ENCODE results near the gene GLTP. TPM values are rescaled to one million over a fixed set of nuclear protein-coding genes. Genes with fewer than 3 reads are reported as not detected.

The GLTP gene
- total and polyA plus RNA-seq, 4 donors = 31.2 to 49.2 (median 40.8) TPM

DNA sequence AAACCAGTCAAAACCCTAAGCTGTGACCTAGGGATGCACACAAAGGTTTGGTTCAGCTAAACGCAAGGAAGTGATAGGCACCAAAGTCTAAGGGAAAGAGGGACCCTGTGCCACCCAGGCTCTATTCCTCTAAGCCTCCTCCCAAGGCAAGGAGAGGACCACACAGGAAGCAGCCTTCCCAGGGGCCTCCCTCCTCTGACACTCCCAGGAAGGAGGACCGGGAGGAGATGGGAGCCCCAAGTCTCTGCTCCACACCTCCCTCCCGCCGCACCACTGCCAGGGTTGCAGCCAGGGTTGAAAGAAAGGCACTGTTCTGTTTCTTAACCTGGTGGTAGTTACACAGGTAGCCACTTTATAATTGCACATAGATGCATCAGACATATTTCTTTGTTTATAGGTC lies 41.6 kb upstream of the GLTP start:
- peaks cover 3 to 29% (median 15%) of the 10 kb centered on the region in 4 donors for H3K36me3 ChIP-seq (ENCODE audit: control insufficient read depth in 4 of 4, insufficient read depth in 4 of 4, low read length in 4 of 4)
- no peaks in the 10 kb centered on the region for H3K9me3 ChIP-seq (ENCODE audit: control insufficient read depth in 4 of 4, insufficient read depth in 3 of 4, low read length in 3 of 4)
- ATAC-seq (ENCODE audit: insufficient read depth, low FRiP score) = no peak
- peaks cover 0 to 4% (median 0%) of the 10 kb centered on the region in 5 donors for H3K4me1 ChIP-seq (ENCODE audit: control insufficient read depth in 5 of 5, insufficient read depth in 5 of 5, low read length in 5 of 5)
- H3K9ac ChIP-seq (ENCODE audit: insufficient read depth in 1 of 2, low read length in 2 of 2) = no peak overlapping the region
- no peak overlapping the region for H3K4me3 ChIP-seq
- DNase-seq = no peak
- WGBS, 2 donors = 81 to 96% methylated on average over 4 of the region's 4 CpGs
- no peaks in the 10 kb centered on the region for H3K27me3 ChIP-seq (ENCODE audit: control insufficient read depth in 3 of 3, insufficient read depth in 3 of 3, low read length in 2 of 3)
- H3K27ac ChIP-seq (ENCODE audit: low read depth in 1 of 2, low read length in 1 of 2) = no peak overlapping the region
- TF ChIP-seq, protein P1, sequence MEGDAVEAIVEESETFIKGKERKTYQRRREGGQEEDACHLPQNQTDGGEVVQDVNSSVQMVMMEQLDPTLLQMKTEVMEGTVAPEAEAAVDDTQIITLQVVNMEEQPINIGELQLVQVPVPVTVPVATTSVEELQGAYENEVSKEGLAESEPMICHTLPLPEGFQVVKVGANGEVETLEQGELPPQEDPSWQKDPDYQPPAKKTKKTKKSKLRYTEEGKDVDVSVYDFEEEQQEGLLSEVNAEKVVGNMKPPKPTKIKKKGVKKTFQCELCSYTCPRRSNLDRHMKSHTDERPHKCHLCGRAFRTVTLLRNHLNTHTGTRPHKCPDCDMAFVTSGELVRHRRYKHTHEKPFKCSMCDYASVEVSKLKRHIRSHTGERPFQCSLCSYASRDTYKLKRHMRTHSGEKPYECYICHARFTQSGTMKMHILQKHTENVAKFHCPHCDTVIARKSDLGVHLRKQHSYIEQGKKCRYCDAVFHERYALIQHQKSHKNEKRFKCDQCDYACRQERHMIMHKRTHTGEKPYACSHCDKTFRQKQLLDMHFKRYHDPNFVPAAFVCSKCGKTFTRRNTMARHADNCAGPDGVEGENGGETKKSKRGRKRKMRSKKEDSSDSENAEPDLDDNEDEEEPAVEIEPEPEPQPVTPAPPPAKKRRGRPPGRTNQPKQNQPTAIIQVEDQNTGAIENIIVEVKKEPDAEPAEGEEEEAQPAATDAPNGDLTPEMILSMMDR (IDR thresholded peaks at IDR 0.05; ENCODE audit: control extremely low read depth, extremely low read depth) = no peak

DNA sequence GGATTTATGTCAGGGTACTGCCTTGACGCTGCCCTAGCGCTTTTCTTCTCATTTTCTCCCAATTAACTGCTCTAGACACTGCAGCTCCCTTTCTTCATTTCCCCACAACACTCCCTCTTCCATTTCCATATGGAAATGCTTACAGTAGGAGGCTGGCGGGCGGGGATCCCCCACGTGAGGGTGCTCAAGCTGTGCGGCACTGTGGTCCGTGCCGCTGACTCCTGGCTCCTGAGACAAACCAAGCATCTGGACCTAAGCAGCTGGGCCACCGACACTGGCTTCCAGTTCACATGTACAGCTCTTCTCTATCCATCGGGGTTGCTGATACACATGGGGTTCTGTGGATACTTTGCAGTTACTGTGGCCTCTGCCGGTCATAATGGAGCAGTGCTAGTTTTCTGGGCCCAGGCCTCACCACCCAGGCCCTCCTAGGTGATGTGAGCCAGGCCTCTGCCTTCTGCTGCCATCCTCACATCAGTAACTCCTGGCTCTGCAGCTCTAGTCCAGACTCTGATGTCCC lies 40.0 kb upstream of the GLTP start:
- Histone ChIP-seq H3K27ac (ENCODE audit: low read depth in 1 of 2, low read length in 1 of 2) (no peak overlapping the region), H3K4me3 (no peak overlapping the region), H3K36me3 (ENCODE audit: control insufficient read depth in 4 of 4, insufficient read depth in 4 of 4, low read length in 4 of 4) (peaks cover 12 to 37% (median 25%) of the 10 kb centered on the region in 4 donors), H3K9ac (ENCODE audit: insufficient read depth in 1 of 2, low read length in 2 of 2) (no peak overlapping the region), H3K27me3 (ENCODE audit: control insufficient read depth in 3 of 3, insufficient read depth in 3 of 3, low read length in 2 of 3) (no peaks in the 10 kb centered on the region), H3K9me3 (ENCODE audit: control insufficient read depth in 4 of 4, insufficient read depth in 3 of 4, low read length in 3 of 4) (no peaks in the 10 kb centered on the region), H3K4me1 (ENCODE audit: control insufficient read depth in 5 of 5, insufficient read depth in 5 of 5, low read length in 5 of 5) (peaks cover 0 to under 1% (median 0%) of the 10 kb centered on the region in 5 donors)
- TF ChIP-seq, protein P1 (IDR thresholded peaks at IDR 0.05; ENCODE audit: control extremely low read depth, extremely low read depth) = no peak
- 95 to 97% methylated on average over 11 of the region's 11 CpGs for WGBS, 2 donors
- no peak for ATAC-seq (ENCODE audit: insufficient read depth, low FRiP score)
- no peak for DNase-seq

DNA sequence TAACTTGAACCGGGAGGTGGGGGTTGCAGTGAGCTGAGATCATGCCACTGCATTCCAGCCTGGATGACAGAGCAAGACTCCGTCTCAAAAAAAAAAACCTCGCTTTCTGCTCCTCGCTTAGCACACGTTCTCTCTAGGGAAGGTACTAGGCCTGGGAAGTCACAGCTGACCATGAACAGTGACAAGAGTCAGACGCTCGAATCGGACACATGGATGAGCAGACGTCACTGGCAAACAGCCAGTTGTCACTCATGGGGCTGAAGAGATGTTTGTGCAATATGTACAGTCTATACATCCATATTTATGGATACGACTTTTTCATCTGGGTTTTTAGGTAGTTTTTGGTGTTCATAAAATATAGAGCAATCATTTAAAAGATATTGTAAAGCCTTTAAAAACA lies 39.1 kb upstream of the GLTP start:
- H3K9me3 ChIP-seq (ENCODE audit: control insufficient read depth in 4 of 4, insufficient read depth in 3 of 4, low read length in 3 of 4) = no peaks in the 10 kb centered on the region
- ATAC-seq (ENCODE audit: insufficient read depth, low FRiP score) (no peak), DNase-seq (no peak)
- TF ChIP-seq, protein P1 (IDR thresholded peaks at IDR 0.05; ENCODE audit: control extremely low read depth, extremely low read depth) = no peak
- no peak overlapping the region for H3K4me3 ChIP-seq
- H3K9ac ChIP-seq (ENCODE audit: insufficient read depth in 1 of 2, low read length in 2 of 2) = no peak overlapping the region
- H3K4me1 ChIP-seq (ENCODE audit: control insufficient read depth in 5 of 5, insufficient read depth in 5 of 5, low read length in 5 of 5) = no peaks in the 10 kb centered on the region
- 86 to 94% methylated on average over 10 of the region's 10 CpGs for WGBS, 2 donors
- no peak overlapping the region for H3K27ac ChIP-seq (ENCODE audit: low read depth in 1 of 2, low read length in 1 of 2)
- H3K36me3 ChIP-seq (ENCODE audit: control insufficient read depth in 4 of 4, insufficient read depth in 4 of 4, low read length in 4 of 4) = peaks cover 19 to 39% (median 28%) of the 10 kb centered on the region in 4 donors
- no peaks in the 10 kb centered on the region for H3K27me3 ChIP-seq (ENCODE audit: control insufficient read depth in 3 of 3, insufficient read depth in 3 of 3, low read length in 2 of 3)

DNA sequence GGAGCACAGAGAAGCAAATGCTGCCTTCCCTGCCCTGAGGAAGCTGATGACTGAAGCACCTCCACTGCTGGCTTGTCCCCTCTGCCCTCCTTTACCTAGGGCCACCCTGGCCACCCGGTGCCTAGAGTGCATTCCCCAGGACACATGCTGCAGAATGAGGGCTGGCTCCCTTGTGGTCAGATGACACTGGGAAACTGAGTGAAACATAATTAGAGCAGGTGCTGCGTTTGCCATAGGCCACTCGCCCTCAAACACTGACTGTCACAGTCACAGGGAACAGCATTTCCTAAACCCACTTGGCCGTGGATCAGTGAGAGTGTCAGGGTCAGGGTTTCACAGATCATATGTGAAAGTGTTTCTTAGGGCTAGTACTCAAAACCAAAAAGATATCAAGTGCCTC lies 35.7 kb upstream of the GLTP start:
- Histone ChIP-seq H3K9me3 (ENCODE audit: control insufficient read depth in 4 of 4, insufficient read depth in 3 of 4, low read length in 3 of 4) (no peaks in the 10 kb centered on the region), H3K4me1 (ENCODE audit: control insufficient read depth in 5 of 5, insufficient read depth in 5 of 5, low read length in 5 of 5) (no peaks in the 10 kb centered on the region), H3K9ac (ENCODE audit: insufficient read depth in 1 of 2, low read length in 2 of 2) (no peak overlapping the region), H3K27ac (ENCODE audit: low read depth in 1 of 2, low read length in 1 of 2) (no peak overlapping the region), H3K27me3 (ENCODE audit: control insufficient read depth in 3 of 3, insufficient read depth in 3 of 3, low read length in 2 of 3) (no peaks in the 10 kb centered on the region), H3K36me3 (ENCODE audit: control insufficient read depth in 4 of 4, insufficient read depth in 4 of 4, low read length in 4 of 4) (peaks cover 22 to 46% (median 31%) of the 10 kb centered on the region in 4 donors), H3K4me3 (no peak overlapping the region)
- 95% methylated on average over 4 of the region's 4 CpGs for WGBS, 2 donors
- no peak for ATAC-seq (ENCODE audit: insufficient read depth, low FRiP score)
- DNase-seq = no peak
- TF ChIP-seq, protein P1 (IDR thresholded peaks at IDR 0.05; ENCODE audit: control extremely low read depth, extremely low read depth) = no peak

Data from lung (tissue), 12 donors.